ENCODE data around the gene SYT8.

Gene SYT8

GRCh38 chr11:1854949-1855885, 20.4 kb downstream of the SYT8 start:
- Histone ChIP-seq H3F3A (ENCODE audit: insufficient read depth, low read length) (no peaks in the 10 kb centered on the region), H3K27me3 (ENCODE audit: insufficient read depth, low read length) (no peaks in the 10 kb centered on the region), H3K79me2 (ENCODE audit: insufficient read depth, low read length) (peaks cover 17% of the 10 kb centered on the region), H3K4me3 (ENCODE audit: low read depth, low read length, poor library complexity, severe bottlenecking) (peak overlapping the region; percentile 74), H3K4me2 (ENCODE audit: low read length) (peak overlapping the region; percentile 83), H2AFZ (ENCODE audit: low read length) (no peak overlapping the region), H3K36me3 (ENCODE audit: insufficient read depth, low read length) (peaks cover 22% of the 10 kb centered on the region), H3K9ac (ENCODE audit: low read length) (peak overlapping the region; percentile 91; the same call in 1 of the 2 replicates), H3K4me1 (ENCODE audit: insufficient read depth, low read length, severe bottlenecking) (peaks cover 47% of the 10 kb centered on the region), H4K20me1 (ENCODE audit: insufficient read depth, low read length) (no peaks in the 10 kb centered on the region), H3K9me3 (ENCODE audit: low read length) (no peaks in the 10 kb centered on the region), H3K9me2 (ENCODE audit: low read depth, low read length) (no peaks in the 10 kb centered on the region), H3K27ac (ENCODE audit: low read depth, low read length, poor library complexity, severe bottlenecking) (no peak overlapping the region)
- no peak for TF ChIP-seq EZH2 (IDR thresholded peaks at IDR 0.05; ENCODE audit: borderline replicate concordance, low read length)
- no peak for TF ChIP-seq CTCF (IDR thresholded peaks at IDR 0.05; ENCODE audit: low read length)

- Histone ChIP-seq H3F3A (ENCODE audit: insufficient read depth, low read length) (no peaks in the 10 kb centered on the region), H3K4me1 (ENCODE audit: insufficient read depth, low read length, severe bottlenecking) (peaks cover 40% of the 10 kb centered on the region), H3K27me3 (ENCODE audit: insufficient read depth, low read length) (no peaks in the 10 kb centered on the region), H3K4me2 (ENCODE audit: low read length) (peak overlapping the region; percentile 83; the same call in 1 of the 2 replicates), H3K9me3 (ENCODE audit: low read length) (no peaks in the 10 kb centered on the region), H4K20me1 (ENCODE audit: insufficient read depth, low read length) (no peaks in the 10 kb centered on the region), H3K79me2 (ENCODE audit: insufficient read depth, low read length) (peaks cover 17% of the 10 kb centered on the region), H3K9ac (ENCODE audit: low read length) (no peak overlapping the region), H3K36me3 (ENCODE audit: insufficient read depth, low read length) (peaks cover 26% of the 10 kb centered on the region), H3K27ac (ENCODE audit: low read depth, low read length, poor library complexity, severe bottlenecking) (no peak overlapping the region), H3K9me2 (ENCODE audit: low read depth, low read length) (no peaks in the 10 kb centered on the region), H3K4me3 (ENCODE audit: low read depth, low read length, poor library complexity, severe bottlenecking) (no peak overlapping the region), H2AFZ (ENCODE audit: low read length) (no peak overlapping the region)
- no peak for TF ChIP-seq CTCF (IDR thresholded peaks at IDR 0.05; ENCODE audit: low read length)
- TF ChIP-seq EZH2 (IDR thresholded peaks at IDR 0.05; ENCODE audit: borderline replicate concordance, low read length) = no peak
These were observed 21.1 kb downstream of the SYT8 start for GRCh38 chr11:1855886-1856265.

- Histone ChIP-seq H4K20me1 (ENCODE audit: insufficient read depth, low read length) (no peaks in the 10 kb centered on the region; the same call in 1 of the 2 replicates), H3K4me3 (ENCODE audit: low read depth, low read length, poor library complexity, severe bottlenecking) (no peak overlapping the region), H3K27me3 (ENCODE audit: insufficient read depth, low read length) (no peaks in the 10 kb centered on the region), H3K27ac (ENCODE audit: low read depth, low read length, poor library complexity, severe bottlenecking) (no peak overlapping the region), H3K4me1 (ENCODE audit: insufficient read depth, low read length, severe bottlenecking) (peaks cover 34% of the 10 kb centered on the region), H3K36me3 (ENCODE audit: insufficient read depth, low read length) (peaks cover 32% of the 10 kb centered on the region), H3K4me2 (ENCODE audit: low read length) (no peak overlapping the region), H2AFZ (ENCODE audit: low read length) (no peak overlapping the region), H3K9me2 (ENCODE audit: low read depth, low read length) (no peaks in the 10 kb centered on the region), H3K79me2 (ENCODE audit: insufficient read depth, low read length) (peaks cover 17% of the 10 kb centered on the region), H3F3A (ENCODE audit: insufficient read depth, low read length) (no peaks in the 10 kb centered on the region), H3K9me3 (ENCODE audit: low read length) (no peaks in the 10 kb centered on the region), H3K9ac (ENCODE audit: low read length) (no peak overlapping the region)
- TF ChIP-seq CTCF (IDR thresholded peaks at IDR 0.05; ENCODE audit: low read length) = no peak
- no peak for TF ChIP-seq EZH2 (IDR thresholded peaks at IDR 0.05; ENCODE audit: borderline replicate concordance, low read length)
These were observed 21.7 kb downstream of the SYT8 start for GRCh38 chr11:1856306-1857005.

Measured in OCI-LY1 (cell line).